GM19035 (cell line): Measurements from ENCODE around the gene CPSF3.

Experiments
- ATAC-seq: cut with Tn5 transposase; IDR thresholded peaks from one replicate; pipeline ENCODE4 v1.9.1; 2021; ENCODE audit not compliant: unreplicated experiment

Gene CPSF3

GRCh38 chr2:9423100-9423921, at the start of gene CPSF3, which contains the start of gene ITGB1BP1:
CPSF3 (plus strand) TSS chr2:9423654; CDS start chr2:9423774, 120 bp downstream.
ITGB1BP1 (minus strand) TSS chr2:9423528; CDS start chr2:9418697, 4,831 bp downstream.
- peak; percentile 81 for ATAC-seq

GRCh38 chr2:9374071-9374730, 49.3 kb upstream of the CPSF3 start:
- no peak for ATAC-seq

- ATAC-seq, result no peak
These were observed 47.5 kb upstream of the CPSF3 start for GRCh38 chr2:9375857-9376428.

- no peak for ATAC-seq
These were observed 45.9 kb upstream of the CPSF3 start for GRCh38 chr2:9377461-9378097.

- no peak for ATAC-seq
These were observed 44.7 kb upstream of the CPSF3 start for GRCh38 chr2:9378433-9379390.

- no peak for ATAC-seq
These were observed 44.1 kb upstream of the CPSF3 start for GRCh38 chr2:9379391-9379755.

GRCh38 chr2:9380702-9381628, 42.5 kb upstream of the CPSF3 start:
- ATAC-seq, result no peak

- no peak for ATAC-seq
These were observed 40.7 kb upstream of the CPSF3 start for GRCh38 chr2:9382604-9383235.

GRCh38 chr2:9384521-9384920, 38.9 kb upstream of the CPSF3 start:
- no peak for ATAC-seq

GRCh38 chr2:9385841-9386240, 37.6 kb upstream of the CPSF3 start:
- no peak for ATAC-seq

- ATAC-seq, result no peak
These were observed 35.2 kb upstream of the CPSF3 start for GRCh38 chr2:9388199-9388681.

- no peak for ATAC-seq
These were observed 34.2 kb upstream of the CPSF3 start for GRCh38 chr2:9388950-9389911.

GRCh38 chr2:9390151-9390850, 33.2 kb upstream of the CPSF3 start:
- no peak for ATAC-seq

- ATAC-seq, result no peak
These were observed 32.5 kb upstream of the CPSF3 start for GRCh38 chr2:9390991-9391390.

- ATAC-seq, result no peak
These were observed 31.3 kb upstream of the CPSF3 start for GRCh38 chr2:9391961-9392720.
